Caco-2 (cell line): ENCODE measurements around the gene ATXN10. TPM values are rescaled to one million over a fixed set of nuclear protein-coding genes. Genes with fewer than 3 reads are reported as not detected.

Experiments
- BruUV-seq: library from RNA; stranded (reverse); fragments of 400-500 nt; replicated peaks from 2 replicates; lab custom pipeline; 2021; lab: Mats Ljungman, UMichigan
- CTCF ChIA-PET: fragments of 300-600 bp; sonication (Branson Sonifier 250); formaldehyde crosslinking; loops from one replicate; lab custom pipeline; 2022; ENCODE audit warnings: antibody characterized with exemption; lab: Charles Lee
- POLR2A ChIA-PET: fragments of 300-600 bp; sonication (Branson Sonifier 250); formaldehyde crosslinking; loops from one replicate; lab custom pipeline; 2022; ENCODE audit warnings: antibody characterized with exemption; lab: Charles Lee
- DNase-seq, 2 experiments: peaks; one replicate each; pipeline versions ENCODE4 v3.0.0 to v3.0.0-alpha.2; 2020 to 2022
- H3K27me3 ChIP-seq: replicated peaks from 2 replicates; pipeline ENCODE4 v1.6.0; 2011; ENCODE audit warnings: low read length; ENCODE audit not compliant: control insufficient read depth, insufficient read depth
- H3K36me3 ChIP-seq: 2 replicates; pipeline ENCODE4 v1.5.1; 2011; ENCODE audit warnings: low read length; ENCODE audit not compliant: control insufficient read depth, insufficient read depth
- H3K4me1 ChIP-seq: fragments of 250-450 bp; sonication (Bioruptor Pico); 2 replicates; pipeline ENCODE4 v1.5.1; 2020; ENCODE audit warnings: mild to moderate bottlenecking
- H3K4me3 ChIP-seq: 2 replicates; pipeline ENCODE4 v1.5.1; 2011; ENCODE audit warnings: low read depth, mild to moderate bottlenecking, control low read depth, low read length
- H3K9me3 ChIP-seq: fragments of 250-450 bp; sonication (Bioruptor Pico); 2 replicates; pipeline ENCODE4 v1.5.1; 2020; ENCODE audit warnings: mild to moderate bottlenecking, moderate library complexity
- H3K27ac Mint-ChIP-seq: one replicate; pipeline ENCODE4 v1.8.0; 2022; ENCODE audit warnings: mixed read lengths; ENCODE audit not compliant: unreplicated experiment
- H3K27me3 Mint-ChIP-seq: one replicate; pipeline ENCODE4 v1.8.0; 2022; ENCODE audit warnings: mixed read lengths; ENCODE audit not compliant: insufficient read depth, unreplicated experiment
- H3K36me3 Mint-ChIP-seq: one replicate; pipeline ENCODE4 v1.8.0; 2022; ENCODE audit warnings: mild to moderate bottlenecking, mixed read lengths; ENCODE audit not compliant: insufficient read depth, unreplicated experiment
- H3K4me1 Mint-ChIP-seq: one replicate; pipeline ENCODE4 v1.8.0; 2022; ENCODE audit warnings: low read depth, mixed read lengths; ENCODE audit not compliant: unreplicated experiment
- H3K4me3 Mint-ChIP-seq: one replicate; pipeline ENCODE4 v1.8.0; 2022; ENCODE audit warnings: mild to moderate bottlenecking, moderate library complexity, mixed read lengths; ENCODE audit not compliant: unreplicated experiment
- H3K9me3 Mint-ChIP-seq: one replicate; pipeline ENCODE4 v1.8.0; 2022; ENCODE audit warnings: mixed read lengths; ENCODE audit not compliant: unreplicated experiment
- CTCF ChIP-seq, 2 experiments: fragments of 200-600 bp in 1 of 2; IDR thresholded peaks; 1 replicate in 1 of 2; 2 replicates in 1 of 2; pipeline versions ENCODE4 v1.5.1 to v1.8.0; 2011 to 2022; ENCODE audit warnings: antibody characterized with exemption in 1 of 2, control low read depth in 1 of 2, inconsistent platforms in 1 of 2, low read depth in 1 of 2, low read length in 1 of 2, mild to moderate bottlenecking in 1 of 2, moderate library complexity in 1 of 2; ENCODE audit not compliant: insufficient read depth in 1 of 2, severe bottlenecking in 1 of 2, unreplicated experiment in 1 of 2
- intact Hi-C: fragments of 100-400 bp; cut with micrococcal nuclease; formaldehyde crosslinking; loops from one replicate; pipeline ENCODE4 v1.10.0; 2022; ENCODE audit not compliant: unreplicated experiment
- total RNA-seq: library from RNA; stranded (reverse); gene quantifications from 2 replicates; pipeline ENCODE4 v1.2.3, GENCODE V29; 2022

Gene ATXN10
- total RNA-seq, 1 experiment from 2014 or later = 155 TPM

- intact Hi-C loops = no loop called here
- H3K4me3 Mint-ChIP-seq = no peak overlapping the region
These were observed 17.0 kb downstream of the ATXN10 start for GRCh38 chr22:45688600-45689080.

GRCh38 chr22:45689211-45689610 lies 17.6 kb downstream of the ATXN10 start:
- H3K27ac Mint-ChIP-seq = no peak overlapping the region

More at GRCh38 chr22:45688600-45689080, 17.0 kb downstream of the ATXN10 start:
- peak; percentile 30 to 48 for DNase-seq
- H3K27me3 ChIP-seq = no peaks in the 10 kb centered on the region
- no peaks in the 10 kb centered on the region for H3K9me3 ChIP-seq
- no peaks in the 10 kb centered on the region for H3K27me3 Mint-ChIP-seq
- ChIA-PET POLR2A (no interaction called here), CTCF (no interaction called here)
- H3K4me1 Mint-ChIP-seq = peaks cover 8% of the 10 kb centered on the region
- peaks cover 2% of the 10 kb centered on the region; the same call in 1 of the 2 replicates for H3K36me3 ChIP-seq
- BruUV-seq = no TSS peak
- no peak for TF ChIP-seq CTCF (IDR thresholded peaks at IDR 0.05; ENCODE audit: insufficient read depth in 1 of 2, low read depth in 1 of 2, low read length in 1 of 2, severe bottlenecking in 1 of 2, unreplicated experiment in 1 of 2)
- no peak overlapping the region for H3K4me3 ChIP-seq
- peak overlapping the region; percentile 52 for H3K27ac Mint-ChIP-seq
- H3K36me3 Mint-ChIP-seq = peaks cover 11% of the 10 kb centered on the region
- H3K9me3 Mint-ChIP-seq = no peaks in the 10 kb centered on the region
- H3K4me1 ChIP-seq = peaks cover 20% of the 10 kb centered on the region

GRCh38 chr22:45690008-45690407 lies 18.4 kb downstream of the ATXN10 start:
- Mint-ChIP-seq H3K27me3 (no peaks in the 10 kb centered on the region), H3K4me3 (no peak overlapping the region), H3K27ac (peak overlapping the region; percentile 60), H3K36me3 (peaks cover 15% of the 10 kb centered on the region), H3K9me3 (no peaks in the 10 kb centered on the region), H3K4me1 (peaks cover 8% of the 10 kb centered on the region)
- ChIA-PET CTCF (no interaction called here), POLR2A (no interaction called here)
- TF ChIP-seq CTCF (IDR thresholded peaks at IDR 0.05; ENCODE audit: insufficient read depth in 1 of 2, low read depth in 1 of 2, low read length in 1 of 2, severe bottlenecking in 1 of 2, unreplicated experiment in 1 of 2) = no peak
- no peaks in the 10 kb centered on the region for H3K27me3 ChIP-seq
- H3K4me3 ChIP-seq = no peak overlapping the region
- peaks cover 20% of the 10 kb centered on the region for H3K4me1 ChIP-seq
- no peaks in the 10 kb centered on the region for H3K9me3 ChIP-seq
- intact Hi-C loops = no loop called here
- no peak for DNase-seq
- no TSS peak for BruUV-seq
- H3K36me3 ChIP-seq = peaks cover 2% of the 10 kb centered on the region; the same call in 1 of the 2 replicates

More at GRCh38 chr22:45689211-45689610, 17.6 kb downstream of the ATXN10 start:
- Mint-ChIP-seq H3K4me3 (no peak overlapping the region), H3K27me3 (no peaks in the 10 kb centered on the region), H3K4me1 (peaks cover 8% of the 10 kb centered on the region), H3K36me3 (peaks cover 15% of the 10 kb centered on the region), H3K9me3 (no peaks in the 10 kb centered on the region)
- Histone ChIP-seq H3K27me3 (no peaks in the 10 kb centered on the region), H3K9me3 (no peaks in the 10 kb centered on the region), H3K4me3 (no peak overlapping the region), H3K4me1 (peaks cover 20% of the 10 kb centered on the region), H3K36me3 (peaks cover 2% of the 10 kb centered on the region; the same call in 1 of the 2 replicates)
- ChIA-PET POLR2A (no interaction called here), CTCF (no interaction called here)
- no TSS peak for BruUV-seq
- no peak for TF ChIP-seq CTCF (IDR thresholded peaks at IDR 0.05; ENCODE audit: insufficient read depth in 1 of 2, low read depth in 1 of 2, low read length in 1 of 2, severe bottlenecking in 1 of 2, unreplicated experiment in 1 of 2)
- intact Hi-C loops = no loop called here
- DNase-seq = no peak
